Subcutaneous adipose tissue (tissue), 4 donors: Measurements from ENCODE around the gene COL6A5. TPM values are rescaled to one million over a fixed set of nuclear protein-coding genes. Genes with fewer than 3 reads are reported as not detected.

Source experiments
- CTCF ChIP-seq: fragments of 450-650 bp; IDR thresholded peaks from one replicate; pipeline ENCODE4 v1.5.1; 2016; ENCODE audit warnings: low read depth, mild to moderate bottlenecking, control low read depth, antibody characterized with exemption, moderate library complexity
- total RNA-seq, 4 donors: library from RNA; depleted of rRNA; stranded (reverse); fragments of >200 nt; gene quantifications; one replicate each; pipeline ENCODE4 v1.1.0, GENCODE V29; 2016

Gene COL6A5
- total RNA-seq, 4 donors from 2014 or later: not detected

- no peak for TF ChIP-seq CTCF
Measured at GRCh38 chr3:130323503-130323902, 22.0 kb upstream of the COL6A5 start.

GRCh38 chr3:130340766-130341165 lies 4.7 kb upstream of the COL6A5 start:
- no peak for TF ChIP-seq CTCF

GRCh38 chr3:130341388-130341787 lies 4.1 kb upstream of the COL6A5 start:
- TF ChIP-seq CTCF: no peak

GRCh38 chr3:130341882-130342281 lies 3.6 kb upstream of the COL6A5 start:
- TF ChIP-seq CTCF: no peak

- TF ChIP-seq CTCF: no peak
Measured at GRCh38 chr3:130342821-130343661, 2.4 kb upstream of the COL6A5 start.

GRCh38 chr3:130354430-130354829 lies 9.0 kb downstream of the COL6A5 start:
- TF ChIP-seq CTCF: no peak

- TF ChIP-seq CTCF: no peak
Measured at GRCh38 chr3:130374033-130374432, 28.6 kb downstream of the COL6A5 start.
